Measurements from ENCODE around the gene TBX3.
"Not testable (repeated sequence)": the region's sequence is repeated elsewhere in the genome, so short reads cannot be mapped to it uniquely, and the experiment has no call there.

Gene TBX3

GRCh38 chr12:114684098-114684869, at the start of gene TBX3:
TSS of gene TBX3 (minus strand) at chr12:114684175. CDS start at chr12:114683200, 975 bp downstream.
- DNase-seq: no peak

GRCh38 chr12:114732426-114733030, 48.6 kb upstream of the TBX3 start:
- no peak for DNase-seq

GRCh38 chr12:114729731-114730130, 45.8 kb upstream of the TBX3 start:
- DNase-seq: no peak

- DNase-seq: no peak
Observed at GRCh38 chr12:114726092-114726710, 42.2 kb upstream of the TBX3 start.

GRCh38 chr12:114722176-114722575, 38.2 kb upstream of the TBX3 start:
- not testable (repeated sequence) for DNase-seq

GRCh38 chr12:114721266-114721665, 37.3 kb upstream of the TBX3 start:
- DNase-seq: no peak

GRCh38 chr12:114713466-114714215, 29.7 kb upstream of the TBX3 start:
- DNase-seq: no peak

GRCh38 chr12:114711689-114712152, 27.7 kb upstream of the TBX3 start:
- DNase-seq: no peak

GRCh38 chr12:114710151-114710550, 26.2 kb upstream of the TBX3 start:
- DNase-seq: no peak

GRCh38 chr12:114709112-114709511, 25.1 kb upstream of the TBX3 start:
- no peak for DNase-seq

GRCh38 chr12:114708598-114708997, 24.6 kb upstream of the TBX3 start:
- DNase-seq: not testable (repeated sequence)

- DNase-seq: no peak
Observed at GRCh38 chr12:114704096-114704495, 20.1 kb upstream of the TBX3 start.

- DNase-seq: no peak
Observed at GRCh38 chr12:114703060-114703493, 19.1 kb upstream of the TBX3 start.

GRCh38 chr12:114702462-114702861, 18.5 kb upstream of the TBX3 start:
- DNase-seq: no peak

- DNase-seq: no peak
Observed at GRCh38 chr12:114701553-114701952, 17.6 kb upstream of the TBX3 start.

- DNase-seq: no peak
Observed at GRCh38 chr12:114701104-114701414, 17.1 kb upstream of the TBX3 start.

GRCh38 chr12:114700392-114701103, 16.6 kb upstream of the TBX3 start:
- DNase-seq: no peak

- DNase-seq: no peak
Observed at GRCh38 chr12:114698566-114699163, 14.7 kb upstream of the TBX3 start.

GRCh38 chr12:114697741-114698565, 14.0 kb upstream of the TBX3 start:
- DNase-seq: no peak

- DNase-seq: no peak
Observed at GRCh38 chr12:114697243-114697716, 13.3 kb upstream of the TBX3 start.

Data from GF-D8 (cell line).